Measurements from ENCODE around the gene SV2B. TPM values are rescaled to one million over a fixed set of nuclear protein-coding genes. Genes with fewer than 3 reads are reported as not detected.

SV2B gene
- total RNA-seq, 1 experiment from 2014 or later: 1.4 TPM

DNA sequence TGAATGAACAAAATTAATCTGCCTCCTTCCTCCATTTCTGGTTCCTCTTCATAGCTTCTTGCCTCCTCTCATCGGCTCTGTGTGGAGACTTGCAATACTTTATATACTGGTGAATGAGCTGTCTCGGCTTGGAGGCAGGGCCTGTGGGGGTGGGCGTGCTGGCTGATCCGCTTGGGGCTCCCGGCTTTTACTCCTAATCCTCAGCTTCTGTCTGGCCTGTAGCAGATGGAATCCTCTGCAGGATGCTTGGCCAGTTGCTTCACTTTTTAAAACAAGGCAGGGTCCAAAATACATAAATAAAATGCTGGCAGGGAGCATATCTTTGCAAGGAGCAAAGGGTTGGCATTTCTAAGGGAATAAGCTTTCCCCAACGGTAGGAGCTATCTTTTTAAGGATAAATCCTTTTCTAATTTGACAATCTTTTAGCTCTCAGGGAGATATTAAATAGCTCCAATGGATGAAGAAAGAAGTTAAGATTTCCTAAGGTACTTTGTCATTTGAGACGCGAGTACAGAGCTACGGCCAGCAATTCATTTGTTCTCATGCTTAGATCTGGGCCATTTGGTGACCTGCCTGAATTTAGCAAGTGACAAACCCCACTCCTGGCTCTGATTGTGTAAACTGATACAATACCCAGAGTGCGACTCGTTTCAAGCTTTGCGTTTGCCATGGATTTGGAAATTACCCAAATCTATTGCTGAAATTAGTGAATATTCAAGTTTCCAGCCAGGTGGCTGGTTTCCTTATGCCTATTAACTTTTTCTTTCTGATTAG, 18.9 kb downstream of the SV2B start:
- TF ChIP-seq SMAD3 (CRISPR knock-in tag; IDR thresholded peaks at IDR 0.05; ENCODE audit: borderline replicate concordance) (no peak), RELA (CRISPR knock-in tag; IDR thresholded peaks at IDR 0.05; ENCODE audit: borderline replicate concordance) (no peak)
- TF ChIP-seq, protein P1, sequence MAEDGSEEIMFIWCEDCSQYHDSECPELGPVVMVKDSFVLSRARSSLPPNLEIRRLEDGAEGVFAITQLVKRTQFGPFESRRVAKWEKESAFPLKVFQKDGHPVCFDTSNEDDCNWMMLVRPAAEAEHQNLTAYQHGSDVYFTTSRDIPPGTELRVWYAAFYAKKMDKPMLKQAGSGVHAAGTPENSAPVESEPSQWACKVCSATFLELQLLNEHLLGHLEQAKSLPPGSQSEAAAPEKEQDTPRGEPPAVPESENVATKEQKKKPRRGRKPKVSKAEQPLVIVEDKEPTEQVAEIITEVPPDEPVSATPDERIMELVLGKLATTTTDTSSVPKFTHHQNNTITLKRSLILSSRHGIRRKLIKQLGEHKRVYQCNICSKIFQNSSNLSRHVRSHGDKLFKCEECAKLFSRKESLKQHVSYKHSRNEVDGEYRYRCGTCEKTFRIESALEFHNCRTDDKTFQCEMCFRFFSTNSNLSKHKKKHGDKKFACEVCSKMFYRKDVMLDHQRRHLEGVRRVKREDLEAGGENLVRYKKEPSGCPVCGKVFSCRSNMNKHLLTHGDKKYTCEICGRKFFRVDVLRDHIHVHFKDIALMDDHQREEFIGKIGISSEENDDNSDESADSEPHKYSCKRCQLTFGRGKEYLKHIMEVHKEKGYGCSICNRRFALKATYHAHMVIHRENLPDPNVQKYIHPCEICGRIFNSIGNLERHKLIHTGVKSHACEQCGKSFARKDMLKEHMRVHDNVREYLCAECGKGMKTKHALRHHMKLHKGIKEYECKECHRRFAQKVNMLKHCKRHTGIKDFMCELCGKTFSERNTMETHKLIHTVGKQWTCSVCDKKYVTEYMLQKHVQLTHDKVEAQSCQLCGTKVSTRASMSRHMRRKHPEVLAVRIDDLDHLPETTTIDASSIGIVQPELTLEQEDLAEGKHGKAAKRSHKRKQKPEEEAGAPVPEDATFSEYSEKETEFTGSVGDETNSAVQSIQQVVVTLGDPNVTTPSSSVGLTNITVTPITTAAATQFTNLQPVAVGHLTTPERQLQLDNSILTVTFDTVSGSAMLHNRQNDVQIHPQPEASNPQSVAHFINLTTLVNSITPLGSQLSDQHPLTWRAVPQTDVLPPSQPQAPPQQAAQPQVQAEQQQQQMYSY (CRISPR knock-in tag; IDR thresholded peaks at IDR 0.05): no peak
- H3K4me1 Mint-ChIP-seq: peaks cover 8% of the 10 kb centered on the region
- DNase-seq (ENCODE audit: low spot score): no peak
- ChIA-PET CTCF (interaction anchor here (1.5 to 1.7 kb wide), 2 partner anchors 19 to 63 kb away, joined by 4 to 5 read pairs; partner anchors contain the start of gene SV2B), POLR2A (no interaction called here)
- no peak overlapping the region for H3K4me3 Mint-ChIP-seq
- no peaks in the 10 kb centered on the region for H3K36me3 Mint-ChIP-seq
- peaks cover 15% of the 10 kb centered on the region for H3K9me3 Mint-ChIP-seq
- no peak overlapping the region for H3K27ac Mint-ChIP-seq
- no peaks in the 10 kb centered on the region; the same call in 1 of the 2 replicates for H3K27me3 Mint-ChIP-seq (ENCODE audit: low read depth)
- no peak for ATAC-seq

DNA sequence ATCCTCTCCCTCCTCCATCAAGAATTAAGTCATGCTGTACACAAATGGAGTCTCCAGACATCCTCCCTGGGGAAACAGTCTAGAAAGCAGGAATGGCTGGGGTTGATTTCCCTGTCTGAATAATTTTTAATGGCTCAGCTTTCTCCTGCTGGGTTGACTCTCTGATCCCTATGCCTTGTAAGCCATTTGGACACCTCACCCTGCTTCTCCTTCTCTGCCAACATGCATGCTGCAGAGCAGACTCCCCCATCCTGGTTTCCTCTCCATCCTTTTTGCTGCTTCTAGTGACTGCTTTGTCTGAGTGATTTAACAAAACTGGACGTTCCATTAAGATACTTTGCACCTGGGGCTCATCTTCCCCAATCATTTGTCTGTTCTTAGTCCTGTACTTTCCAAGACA, 22.2 kb downstream of the SV2B start:
- POLR2A ChIA-PET: no interaction called here
- no peak overlapping the region for H3K27ac Mint-ChIP-seq
- H3K36me3 Mint-ChIP-seq: no peaks in the 10 kb centered on the region
- H3K9me3 Mint-ChIP-seq: peaks cover 3% of the 10 kb centered on the region; the same call in 1 of the 2 replicates
- no peaks in the 10 kb centered on the region for H3K27me3 Mint-ChIP-seq (ENCODE audit: low read depth)
- CTCF ChIA-PET: interaction anchor here (1.0 kb wide), 1 partner anchor 126 kb away, joined by 4 read pairs; no protein-coding TSS in a partner anchor
- H3K4me3 Mint-ChIP-seq: no peak overlapping the region
- H3K4me1 Mint-ChIP-seq: peaks cover 14% of the 10 kb centered on the region
- ATAC-seq (no peak), DNase-seq (ENCODE audit: low spot score) (no peak)
- TF ChIP-seq ETV6 (CRISPR knock-in tag; IDR thresholded peaks at IDR 0.05): no peak
- no peak for TF ChIP-seq ZNF138 (CRISPR knock-in tag; conservative IDR thresholded peaks at IDR 0.05)
- TF ChIP-seq, protein P2, sequence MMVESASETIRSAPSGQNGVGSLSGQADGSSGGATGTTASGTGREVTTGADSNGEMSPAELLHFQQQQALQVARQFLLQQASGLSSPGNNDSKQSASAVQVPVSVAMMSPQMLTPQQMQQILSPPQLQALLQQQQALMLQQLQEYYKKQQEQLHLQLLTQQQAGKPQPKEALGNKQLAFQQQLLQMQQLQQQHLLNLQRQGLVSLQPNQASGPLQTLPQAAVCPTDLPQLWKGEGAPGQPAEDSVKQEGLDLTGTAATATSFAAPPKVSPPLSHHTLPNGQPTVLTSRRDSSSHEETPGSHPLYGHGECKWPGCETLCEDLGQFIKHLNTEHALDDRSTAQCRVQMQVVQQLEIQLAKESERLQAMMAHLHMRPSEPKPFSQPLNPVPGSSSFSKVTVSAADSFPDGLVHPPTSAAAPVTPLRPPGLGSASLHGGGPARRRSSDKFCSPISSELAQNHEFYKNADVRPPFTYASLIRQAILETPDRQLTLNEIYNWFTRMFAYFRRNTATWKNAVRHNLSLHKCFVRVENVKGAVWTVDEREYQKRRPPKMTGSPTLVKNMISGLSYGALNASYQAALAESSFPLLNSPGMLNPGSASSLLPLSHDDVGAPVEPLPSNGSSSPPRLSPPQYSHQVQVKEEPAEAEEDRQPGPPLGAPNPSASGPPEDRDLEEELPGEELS (CRISPR knock-in tag; IDR thresholded peaks at IDR 0.05): no peak
- TF ChIP-seq SP1 (CRISPR knock-in tag; conservative IDR thresholded peaks at IDR 0.05): no peak
- TF ChIP-seq, protein P3, sequence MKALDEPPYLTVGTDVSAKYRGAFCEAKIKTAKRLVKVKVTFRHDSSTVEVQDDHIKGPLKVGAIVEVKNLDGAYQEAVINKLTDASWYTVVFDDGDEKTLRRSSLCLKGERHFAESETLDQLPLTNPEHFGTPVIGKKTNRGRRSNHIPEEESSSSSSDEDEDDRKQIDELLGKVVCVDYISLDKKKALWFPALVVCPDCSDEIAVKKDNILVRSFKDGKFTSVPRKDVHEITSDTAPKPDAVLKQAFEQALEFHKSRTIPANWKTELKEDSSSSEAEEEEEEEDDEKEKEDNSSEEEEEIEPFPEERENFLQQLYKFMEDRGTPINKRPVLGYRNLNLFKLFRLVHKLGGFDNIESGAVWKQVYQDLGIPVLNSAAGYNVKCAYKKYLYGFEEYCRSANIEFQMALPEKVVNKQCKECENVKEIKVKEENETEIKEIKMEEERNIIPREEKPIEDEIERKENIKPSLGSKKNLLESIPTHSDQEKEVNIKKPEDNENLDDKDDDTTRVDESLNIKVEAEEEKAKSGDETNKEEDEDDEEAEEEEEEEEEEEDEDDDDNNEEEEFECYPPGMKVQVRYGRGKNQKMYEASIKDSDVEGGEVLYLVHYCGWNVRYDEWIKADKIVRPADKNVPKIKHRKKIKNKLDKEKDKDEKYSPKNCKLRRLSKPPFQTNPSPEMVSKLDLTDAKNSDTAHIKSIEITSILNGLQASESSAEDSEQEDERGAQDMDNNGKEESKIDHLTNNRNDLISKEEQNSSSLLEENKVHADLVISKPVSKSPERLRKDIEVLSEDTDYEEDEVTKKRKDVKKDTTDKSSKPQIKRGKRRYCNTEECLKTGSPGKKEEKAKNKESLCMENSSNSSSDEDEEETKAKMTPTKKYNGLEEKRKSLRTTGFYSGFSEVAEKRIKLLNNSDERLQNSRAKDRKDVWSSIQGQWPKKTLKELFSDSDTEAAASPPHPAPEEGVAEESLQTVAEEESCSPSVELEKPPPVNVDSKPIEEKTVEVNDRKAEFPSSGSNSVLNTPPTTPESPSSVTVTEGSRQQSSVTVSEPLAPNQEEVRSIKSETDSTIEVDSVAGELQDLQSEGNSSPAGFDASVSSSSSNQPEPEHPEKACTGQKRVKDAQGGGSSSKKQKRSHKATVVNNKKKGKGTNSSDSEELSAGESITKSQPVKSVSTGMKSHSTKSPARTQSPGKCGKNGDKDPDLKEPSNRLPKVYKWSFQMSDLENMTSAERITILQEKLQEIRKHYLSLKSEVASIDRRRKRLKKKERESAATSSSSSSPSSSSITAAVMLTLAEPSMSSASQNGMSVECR (CRISPR knock-in tag; IDR thresholded peaks at IDR 0.05; ENCODE audit: borderline replicate concordance): no peak
- TF ChIP-seq MXD4 (CRISPR knock-in tag; IDR thresholded peaks at IDR 0.05; ENCODE audit: borderline replicate concordance): no peak
- TF ChIP-seq, protein P4, sequence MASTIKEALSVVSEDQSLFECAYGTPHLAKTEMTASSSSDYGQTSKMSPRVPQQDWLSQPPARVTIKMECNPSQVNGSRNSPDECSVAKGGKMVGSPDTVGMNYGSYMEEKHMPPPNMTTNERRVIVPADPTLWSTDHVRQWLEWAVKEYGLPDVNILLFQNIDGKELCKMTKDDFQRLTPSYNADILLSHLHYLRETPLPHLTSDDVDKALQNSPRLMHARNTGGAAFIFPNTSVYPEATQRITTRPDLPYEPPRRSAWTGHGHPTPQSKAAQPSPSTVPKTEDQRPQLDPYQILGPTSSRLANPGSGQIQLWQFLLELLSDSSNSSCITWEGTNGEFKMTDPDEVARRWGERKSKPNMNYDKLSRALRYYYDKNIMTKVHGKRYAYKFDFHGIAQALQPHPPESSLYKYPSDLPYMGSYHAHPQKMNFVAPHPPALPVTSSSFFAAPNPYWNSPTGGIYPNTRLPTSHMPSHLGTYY (CRISPR knock-in tag; IDR thresholded peaks at IDR 0.05): no peak
- TF ChIP-seq, protein P5, sequence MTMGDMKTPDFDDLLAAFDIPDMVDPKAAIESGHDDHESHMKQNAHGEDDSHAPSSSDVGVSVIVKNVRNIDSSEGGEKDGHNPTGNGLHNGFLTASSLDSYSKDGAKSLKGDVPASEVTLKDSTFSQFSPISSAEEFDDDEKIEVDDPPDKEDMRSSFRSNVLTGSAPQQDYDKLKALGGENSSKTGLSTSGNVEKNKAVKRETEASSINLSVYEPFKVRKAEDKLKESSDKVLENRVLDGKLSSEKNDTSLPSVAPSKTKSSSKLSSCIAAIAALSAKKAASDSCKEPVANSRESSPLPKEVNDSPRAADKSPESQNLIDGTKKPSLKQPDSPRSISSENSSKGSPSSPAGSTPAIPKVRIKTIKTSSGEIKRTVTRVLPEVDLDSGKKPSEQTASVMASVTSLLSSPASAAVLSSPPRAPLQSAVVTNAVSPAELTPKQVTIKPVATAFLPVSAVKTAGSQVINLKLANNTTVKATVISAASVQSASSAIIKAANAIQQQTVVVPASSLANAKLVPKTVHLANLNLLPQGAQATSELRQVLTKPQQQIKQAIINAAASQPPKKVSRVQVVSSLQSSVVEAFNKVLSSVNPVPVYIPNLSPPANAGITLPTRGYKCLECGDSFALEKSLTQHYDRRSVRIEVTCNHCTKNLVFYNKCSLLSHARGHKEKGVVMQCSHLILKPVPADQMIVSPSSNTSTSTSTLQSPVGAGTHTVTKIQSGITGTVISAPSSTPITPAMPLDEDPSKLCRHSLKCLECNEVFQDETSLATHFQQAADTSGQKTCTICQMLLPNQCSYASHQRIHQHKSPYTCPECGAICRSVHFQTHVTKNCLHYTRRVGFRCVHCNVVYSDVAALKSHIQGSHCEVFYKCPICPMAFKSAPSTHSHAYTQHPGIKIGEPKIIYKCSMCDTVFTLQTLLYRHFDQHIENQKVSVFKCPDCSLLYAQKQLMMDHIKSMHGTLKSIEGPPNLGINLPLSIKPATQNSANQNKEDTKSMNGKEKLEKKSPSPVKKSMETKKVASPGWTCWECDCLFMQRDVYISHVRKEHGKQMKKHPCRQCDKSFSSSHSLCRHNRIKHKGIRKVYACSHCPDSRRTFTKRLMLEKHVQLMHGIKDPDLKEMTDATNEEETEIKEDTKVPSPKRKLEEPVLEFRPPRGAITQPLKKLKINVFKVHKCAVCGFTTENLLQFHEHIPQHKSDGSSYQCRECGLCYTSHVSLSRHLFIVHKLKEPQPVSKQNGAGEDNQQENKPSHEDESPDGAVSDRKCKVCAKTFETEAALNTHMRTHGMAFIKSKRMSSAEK (CRISPR knock-in tag; IDR thresholded peaks at IDR 0.05; ENCODE audit: borderline replicate concordance): no peak
- no peak for TF ChIP-seq GRHL2 (CRISPR knock-in tag; IDR thresholded peaks at IDR 0.05; ENCODE audit: insufficient replicate concordance, severe bottlenecking)
- TF ChIP-seq, protein P6, sequence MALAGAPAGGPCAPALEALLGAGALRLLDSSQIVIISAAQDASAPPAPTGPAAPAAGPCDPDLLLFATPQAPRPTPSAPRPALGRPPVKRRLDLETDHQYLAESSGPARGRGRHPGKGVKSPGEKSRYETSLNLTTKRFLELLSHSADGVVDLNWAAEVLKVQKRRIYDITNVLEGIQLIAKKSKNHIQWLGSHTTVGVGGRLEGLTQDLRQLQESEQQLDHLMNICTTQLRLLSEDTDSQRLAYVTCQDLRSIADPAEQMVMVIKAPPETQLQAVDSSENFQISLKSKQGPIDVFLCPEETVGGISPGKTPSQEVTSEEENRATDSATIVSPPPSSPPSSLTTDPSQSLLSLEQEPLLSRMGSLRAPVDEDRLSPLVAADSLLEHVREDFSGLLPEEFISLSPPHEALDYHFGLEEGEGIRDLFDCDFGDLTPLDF (CRISPR knock-in tag; IDR thresholded peaks at IDR 0.05): no peak
- TF ChIP-seq, protein P7, sequence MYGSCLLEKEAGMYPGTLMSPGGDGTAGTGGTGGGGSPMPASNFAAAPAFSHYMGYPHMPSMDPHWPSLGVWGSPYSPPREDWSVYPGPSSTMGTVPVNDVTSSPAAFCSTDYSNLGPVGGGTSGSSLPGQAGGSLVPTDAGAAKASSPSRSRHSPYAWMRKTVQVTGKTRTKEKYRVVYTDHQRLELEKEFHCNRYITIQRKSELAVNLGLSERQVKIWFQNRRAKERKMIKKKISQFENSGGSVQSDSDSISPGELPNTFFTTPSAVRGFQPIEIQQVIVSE (CRISPR knock-in tag; IDR thresholded peaks at IDR 0.05; ENCODE audit: borderline replicate concordance): no peak

Data from WTC11 (cell line).